Measurements from ENCODE around the gene LRP10.

- no peak for TF ChIP-seq CTCF (IDR thresholded peaks at IDR 0.05)
- TF ChIP-seq CHD4 (IDR thresholded peaks at IDR 0.05; ENCODE audit: borderline replicate concordance) = no peak
- no peak for TF ChIP-seq POLR2A (IDR thresholded peaks at IDR 0.05; ENCODE audit: low read length)
- no peak for TF ChIP-seq REST (IDR thresholded peaks at IDR 0.05)
- TF ChIP-seq EP300 (IDR thresholded peaks at IDR 0.05) = no peak
- TF ChIP-seq RAD21 (conservative IDR thresholded peaks at IDR 0.05 in 1 of 2, IDR thresholded peaks at IDR 0.05 in 1 of 2) = no peak
- no peak for TF ChIP-seq HDAC2 (IDR thresholded peaks at IDR 0.05)
- no peak for TF ChIP-seq NR3C1 (IDR thresholded peaks at IDR 0.05)
- no peak for TF ChIP-seq MYC (IDR thresholded peaks at IDR 0.05; ENCODE audit: borderline replicate concordance, low read length)
- TF ChIP-seq POLR2AphosphoS2 (conservative IDR thresholded peaks at IDR 0.05; ENCODE audit: low read length) = no peak
Observed at GRCh38 chr14:22838631-22839041, 32.9 kb upstream of the LRP10 start.

Measured in A549 (cell line).